ENCODE measurements around the gene FAM240A. TPM values are rescaled to one million over a fixed set of nuclear protein-coding genes. Genes with fewer than 3 reads are reported as not detected.

FAM240A gene
- total RNA-seq, 1 experiment from 2014 or later = not detected

GRCh38 chr3:46666453-46666845 lies 54.1 kb downstream of the FAM240A start:
- no TSS peak for BruUV-seq (replicated peaks)
- no peaks in the 10 kb centered on the region for H3K27me3 ChIP-seq (replicated peaks; ENCODE audit: control insufficient read depth, insufficient read depth, low read length)
- DNase-seq = peak in 1 of 2 experiments; percentile 12
- H3K36me3 Mint-ChIP-seq (ENCODE audit: insufficient read depth, unreplicated experiment) = no peaks in the 10 kb centered on the region
- H3K27ac Mint-ChIP-seq (ENCODE audit: unreplicated experiment) = no peak overlapping the region
- intact Hi-C loops (cut with micrococcal nuclease; ENCODE audit: unreplicated experiment) = no loop called here
- H3K4me1 Mint-ChIP-seq (ENCODE audit: low read depth, unreplicated experiment) = no peaks in the 10 kb centered on the region
- ChIA-PET CTCF (no interaction called here), POLR2A (no interaction called here)
- H3K9me3 Mint-ChIP-seq (ENCODE audit: unreplicated experiment) = no peaks in the 10 kb centered on the region
- H3K36me3 ChIP-seq (ENCODE audit: control insufficient read depth, insufficient read depth, low read length) = no peaks in the 10 kb centered on the region
- TF ChIP-seq CTCF (IDR thresholded peaks at IDR 0.05; ENCODE audit: insufficient read depth in 1 of 2, low read depth in 1 of 2, low read length in 1 of 2, severe bottlenecking in 1 of 2, unreplicated experiment in 1 of 2) = no peak
- H3K9me3 ChIP-seq = no peaks in the 10 kb centered on the region
- no peaks in the 10 kb centered on the region for H3K4me1 ChIP-seq
- H3K27me3 Mint-ChIP-seq (ENCODE audit: insufficient read depth, unreplicated experiment) = no peaks in the 10 kb centered on the region
- H3K4me3 ChIP-seq (ENCODE audit: low read depth, low read length) = no peak overlapping the region
- H3K4me3 Mint-ChIP-seq (ENCODE audit: unreplicated experiment) = no peak overlapping the region

GRCh38 chr3:46667061-46667621 lies 54.8 kb downstream of the FAM240A start:
- H3K4me3 ChIP-seq (ENCODE audit: low read depth, low read length) = no peak overlapping the region
- no peaks in the 10 kb centered on the region for H3K27me3 ChIP-seq (replicated peaks; ENCODE audit: control insufficient read depth, insufficient read depth, low read length)
- no peak overlapping the region for H3K27ac Mint-ChIP-seq (ENCODE audit: unreplicated experiment)
- no peaks in the 10 kb centered on the region for H3K9me3 ChIP-seq
- no peaks in the 10 kb centered on the region for H3K4me1 Mint-ChIP-seq (ENCODE audit: low read depth, unreplicated experiment)
- H3K27me3 Mint-ChIP-seq (ENCODE audit: insufficient read depth, unreplicated experiment) = no peaks in the 10 kb centered on the region
- BruUV-seq (replicated peaks) = no TSS peak
- no peak for TF ChIP-seq CTCF (IDR thresholded peaks at IDR 0.05; ENCODE audit: insufficient read depth in 1 of 2, low read depth in 1 of 2, low read length in 1 of 2, severe bottlenecking in 1 of 2, unreplicated experiment in 1 of 2)
- CTCF ChIA-PET = no interaction called here
- no peaks in the 10 kb centered on the region for H3K9me3 Mint-ChIP-seq (ENCODE audit: unreplicated experiment)
- POLR2A ChIA-PET = no interaction called here
- no peaks in the 10 kb centered on the region for H3K4me1 ChIP-seq
- DNase-seq = peak in 1 of 2 experiments; percentile 25
- H3K36me3 ChIP-seq (ENCODE audit: control insufficient read depth, insufficient read depth, low read length) = no peaks in the 10 kb centered on the region
- H3K36me3 Mint-ChIP-seq (ENCODE audit: insufficient read depth, unreplicated experiment) = no peaks in the 10 kb centered on the region
- intact Hi-C loops (cut with micrococcal nuclease; ENCODE audit: unreplicated experiment) = no loop called here
- H3K4me3 Mint-ChIP-seq (ENCODE audit: unreplicated experiment) = no peak overlapping the region

GRCh38 chr3:46667657-46668056 lies 55.3 kb downstream of the FAM240A start:
- H3K4me1 Mint-ChIP-seq (ENCODE audit: low read depth, unreplicated experiment) = no peaks in the 10 kb centered on the region
- Histone ChIP-seq H3K36me3 (ENCODE audit: control insufficient read depth, insufficient read depth, low read length) (no peaks in the 10 kb centered on the region), H3K27me3 (replicated peaks; ENCODE audit: control insufficient read depth, insufficient read depth, low read length) (no peaks in the 10 kb centered on the region), H3K9me3 (no peaks in the 10 kb centered on the region), H3K4me1 (no peaks in the 10 kb centered on the region), H3K4me3 (ENCODE audit: low read depth, low read length) (no peak overlapping the region)
- ChIA-PET POLR2A (no interaction called here), CTCF (no interaction called here)
- H3K9me3 Mint-ChIP-seq (ENCODE audit: unreplicated experiment) = no peaks in the 10 kb centered on the region
- no peak overlapping the region for H3K4me3 Mint-ChIP-seq (ENCODE audit: unreplicated experiment)
- H3K36me3 Mint-ChIP-seq (ENCODE audit: insufficient read depth, unreplicated experiment) = no peaks in the 10 kb centered on the region
- no TSS peak for BruUV-seq (replicated peaks)
- no peak for TF ChIP-seq CTCF (IDR thresholded peaks at IDR 0.05; ENCODE audit: insufficient read depth in 1 of 2, low read depth in 1 of 2, low read length in 1 of 2, severe bottlenecking in 1 of 2, unreplicated experiment in 1 of 2)
- intact Hi-C loops (cut with micrococcal nuclease; ENCODE audit: unreplicated experiment) = no loop called here
- H3K27ac Mint-ChIP-seq (ENCODE audit: unreplicated experiment) = no peak overlapping the region
- DNase-seq = peak in 1 of 2 experiments; percentile 14
- H3K27me3 Mint-ChIP-seq (ENCODE audit: insufficient read depth, unreplicated experiment) = no peaks in the 10 kb centered on the region
